T-helper 22 cell (primary cell): Measurements from ENCODE around the gene MTG1.
"Not testable (repeated sequence)": the region's sequence is repeated elsewhere in the genome, so short reads cannot be mapped to it uniquely, and the experiment has no call there.

ENCODE experiments used
- DNase-seq: peaks from one replicate; pipeline ENCODE4 v3.0.0-alpha.2; 2020; ENCODE audit warnings: low read depth

MTG1 gene

GRCh38 chr10:133466683-133467275 is 72.8 kb downstream of the MTG1 start:
- DNase-seq = no peak

GRCh38 chr10:133467286-133467911 is 73.4 kb downstream of the MTG1 start:
- DNase-seq = no peak

GRCh38 chr10:133469205-133469604 is 75.2 kb downstream of the MTG1 start:
- DNase-seq = not testable (repeated sequence)

GRCh38 chr10:133471300-133472109 is 77.5 kb downstream of the MTG1 start:
- no peak for DNase-seq
